ENCODE measurements around the gene CCT2. TPM values are rescaled to one million over a fixed set of nuclear protein-coding genes. Genes with fewer than 3 reads are reported as not detected.
A peak's percentile ranks its signal among the peaks of the same experiment; 100 is the strongest.

The CCT2 gene
- 529 and 582 TPM in 2 replicates for polyA plus RNA-seq (2014; cell fraction: cytosol; rRNA removed)
- 377 and 428 TPM in 2 replicates for polyA plus RNA-seq (2014; cell fraction: nucleus; rRNA removed)

- DNase-seq (ENCODE audit: low spot score) = peak; percentile 96
Observed at GRCh38 chr12:69585189-69586062, at the start of gene CCT2. Gene CCT2, plus strand, starts transcription at chr12:69585459. Its CDS starts 63 bp downstream, at chr12:69585522.

DNA sequence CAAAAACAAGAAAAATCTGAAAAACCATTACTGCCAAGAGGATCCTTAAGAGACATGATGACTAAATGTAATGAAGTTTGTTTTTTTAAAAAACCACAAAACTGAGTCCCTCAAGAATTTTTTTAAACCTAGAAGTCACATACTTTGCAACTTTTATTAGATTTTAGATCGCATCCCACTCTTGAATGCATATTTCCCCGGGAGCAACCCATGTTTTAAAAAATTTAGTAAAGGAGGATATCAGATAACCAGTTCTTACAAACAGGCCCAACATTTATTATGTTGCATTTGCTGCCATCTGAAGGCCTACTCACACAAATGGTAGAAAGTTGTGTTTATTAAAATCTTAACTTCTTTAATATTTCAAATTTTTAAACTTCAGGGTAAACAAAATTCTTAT, 44.3 kb upstream of the CCT2 start:
- DNase-seq (ENCODE audit: low spot score) = no peak

GRCh38 chr12:69544087-69544486, 41.2 kb upstream of the CCT2 start:
- no peak for DNase-seq (ENCODE audit: low spot score)

- DNase-seq (ENCODE audit: low spot score) = no peak
Observed at GRCh38 chr12:69545081-69545480, 40.2 kb upstream of the CCT2 start.

- DNase-seq (ENCODE audit: low spot score) = no peak
Observed at GRCh38 chr12:69546693-69547438, 38.4 kb upstream of the CCT2 start.

GRCh38 chr12:69548687-69549086, 36.6 kb upstream of the CCT2 start:
- no peak for DNase-seq (ENCODE audit: low spot score)

DNA sequence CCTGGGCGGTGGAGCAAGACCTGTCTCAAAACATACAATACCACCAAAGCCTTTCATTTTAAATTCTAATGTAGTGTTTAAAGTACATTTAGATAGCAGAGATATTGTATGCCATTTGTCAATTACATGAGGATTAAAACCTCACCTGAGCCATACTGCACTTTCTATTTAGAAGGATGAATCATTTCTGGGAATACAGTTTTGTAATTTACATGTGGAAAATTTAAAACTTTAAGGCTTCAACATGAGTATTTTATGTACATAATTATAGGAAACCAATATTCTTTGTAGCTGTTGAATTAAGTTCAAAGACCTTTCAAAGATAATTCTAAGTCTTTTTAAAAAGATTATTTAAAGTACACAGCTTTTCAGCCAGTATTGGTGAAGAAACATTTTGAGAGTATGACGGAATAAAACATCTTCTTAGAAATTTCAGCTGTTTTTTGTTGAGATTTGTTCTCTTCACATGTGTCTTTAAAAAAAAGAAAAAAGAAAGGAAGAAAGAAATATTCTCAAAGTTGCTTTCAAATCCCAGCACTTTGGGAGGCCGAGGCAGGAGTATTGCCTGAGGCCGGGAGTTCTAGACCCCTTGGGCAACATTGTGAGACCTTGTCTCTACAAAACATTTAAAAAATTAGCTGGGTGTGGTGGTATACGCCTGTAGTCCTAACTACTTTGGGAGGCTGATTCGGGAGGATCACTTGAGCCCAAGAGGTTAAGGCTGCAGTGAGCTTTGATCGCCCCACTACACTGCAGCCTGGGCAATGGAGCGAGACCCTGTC, 34.5 kb upstream of the CCT2 start:
- DNase-seq (ENCODE audit: low spot score) = no peak

DNA sequence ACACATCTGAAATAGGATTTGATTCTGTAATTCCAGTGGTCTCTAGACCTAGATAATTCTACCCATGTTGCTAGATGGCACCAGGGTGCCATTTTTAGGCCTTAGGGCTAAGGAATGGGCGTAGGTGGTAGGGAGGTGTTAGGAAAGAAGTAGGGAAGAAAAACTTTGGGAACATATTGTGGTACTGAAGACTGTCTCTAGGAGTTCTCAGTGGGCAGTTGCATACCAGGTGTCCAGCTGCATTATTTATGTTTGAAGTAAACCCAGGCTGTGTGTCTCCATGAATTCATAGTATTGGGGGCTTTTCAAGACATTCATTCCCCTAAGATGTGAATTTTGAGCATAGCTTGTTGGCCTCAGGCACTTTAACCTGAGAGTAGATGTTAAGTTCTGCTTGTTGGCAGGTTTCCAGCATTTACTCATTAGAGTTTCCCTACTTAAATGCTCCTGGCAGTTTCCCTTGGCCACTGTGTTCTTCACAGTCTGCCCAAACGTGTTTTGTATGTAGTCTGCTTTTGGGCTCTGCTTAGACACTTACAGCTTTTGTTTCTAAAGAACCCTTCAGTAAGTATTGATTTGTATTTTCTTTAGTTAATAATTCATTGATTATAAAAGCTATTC, 31.5 kb upstream of the CCT2 start:
- DNase-seq (ENCODE audit: low spot score) = peak; percentile 14

DNA sequence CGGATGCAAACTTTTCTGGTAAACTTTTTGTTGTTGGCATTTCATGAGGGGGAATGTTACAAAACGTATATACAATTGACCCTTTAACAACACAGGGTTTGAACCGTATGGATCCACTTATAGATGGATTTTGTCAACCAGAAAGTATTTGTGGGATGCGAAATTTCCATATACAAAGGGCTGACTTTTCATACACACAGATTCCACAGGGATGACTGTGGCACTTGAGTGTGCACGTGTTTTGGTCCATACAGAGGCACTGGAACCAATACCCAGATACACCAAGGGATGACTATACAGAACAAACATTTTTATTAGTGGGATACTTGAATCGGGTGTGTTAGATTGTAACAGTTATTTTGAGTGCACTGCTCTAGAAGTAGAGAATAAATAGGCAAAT, 29.8 kb upstream of the CCT2 start:
- DNase-seq (ENCODE audit: low spot score) = no peak

DNA sequence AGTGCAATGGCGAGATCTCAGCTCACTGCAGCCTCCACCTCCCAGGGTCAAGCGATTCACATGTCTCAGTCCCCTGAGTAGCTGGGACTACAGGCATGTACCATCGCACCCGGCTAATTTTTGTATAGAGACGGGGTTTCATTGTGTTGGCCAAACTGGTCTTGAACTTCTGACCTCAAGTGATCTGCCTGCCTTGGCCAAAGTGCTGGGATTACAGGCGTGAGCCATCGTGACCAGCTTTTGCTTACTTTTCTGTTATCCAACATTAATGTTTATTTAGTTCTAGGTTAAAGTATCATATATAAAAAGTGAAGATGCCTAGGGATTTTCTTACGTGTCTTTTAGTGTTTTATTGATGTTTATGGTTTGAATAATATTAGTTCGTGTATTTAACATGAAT, 28.9 kb upstream of the CCT2 start:
- DNase-seq (ENCODE audit: low spot score) = no peak

DNA sequence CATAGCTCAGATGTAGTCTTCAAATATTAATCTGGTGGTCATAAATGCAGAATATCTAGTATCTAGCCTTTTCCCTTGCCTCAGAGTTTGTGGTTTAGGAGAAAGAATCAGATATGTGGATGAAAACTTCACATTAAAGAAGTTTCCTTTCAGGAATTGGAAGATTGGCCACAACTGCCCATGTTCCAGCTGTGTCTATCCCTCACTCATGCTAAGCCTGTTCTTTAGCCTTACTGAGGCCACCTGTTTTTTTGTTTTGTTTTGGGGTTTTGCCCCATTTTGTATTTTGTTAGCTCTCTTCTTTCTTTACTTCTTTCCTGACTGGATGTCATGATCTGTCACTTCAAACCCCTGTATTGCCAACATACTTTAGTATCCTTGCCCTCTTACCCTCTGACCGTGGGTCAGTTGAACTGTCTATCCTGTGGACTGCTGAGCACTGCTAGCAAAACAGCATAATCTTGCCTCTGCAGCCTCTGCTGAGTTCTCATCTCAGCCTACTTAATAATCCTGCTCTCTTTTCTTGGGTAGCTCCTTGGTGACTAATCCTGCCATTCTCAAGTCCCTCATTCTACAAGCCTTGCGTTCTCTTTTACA, 22.0 kb upstream of the CCT2 start:
- no peak for DNase-seq (ENCODE audit: low spot score)

DNA sequence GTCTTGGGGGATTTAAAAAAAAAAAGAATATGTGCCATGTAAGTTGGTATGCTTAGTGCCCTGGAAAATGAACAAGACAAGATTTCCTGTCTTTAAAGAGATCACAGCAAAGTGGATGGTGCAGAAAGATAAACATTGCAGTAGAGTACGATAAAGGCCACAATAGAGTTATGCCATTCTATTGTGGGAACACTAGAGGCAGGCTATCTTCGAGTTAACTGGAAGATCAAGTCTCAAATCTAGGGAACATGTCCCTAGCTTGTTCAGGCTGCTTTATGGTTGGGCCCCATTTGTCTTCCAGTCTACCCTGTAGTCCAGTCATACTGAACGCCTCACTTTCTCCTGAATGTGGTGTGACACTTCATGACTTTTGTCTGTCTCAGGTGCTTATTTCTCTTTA, 18.7 kb upstream of the CCT2 start:
- DNase-seq (ENCODE audit: low spot score) = no peak

DNA sequence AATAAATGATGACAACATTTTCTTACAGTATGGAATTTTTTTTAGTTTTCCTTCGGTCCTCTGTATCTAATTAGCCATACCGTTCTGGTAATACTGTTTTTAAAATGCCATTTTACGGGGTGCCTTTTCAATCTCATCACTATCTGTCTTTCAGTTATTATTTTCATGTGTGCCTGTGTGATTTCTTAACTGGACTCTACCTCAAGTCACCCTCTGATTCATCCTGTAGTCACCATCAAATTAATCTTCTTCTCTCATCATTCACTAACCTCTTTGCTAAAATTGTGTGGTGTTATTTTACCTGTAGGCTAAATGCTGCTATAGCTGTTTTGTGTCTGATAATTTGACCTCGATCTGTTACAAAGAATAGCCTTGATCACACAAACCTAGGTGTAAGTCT, 16.0 kb upstream of the CCT2 start:
- DNase-seq (ENCODE audit: low spot score) = no peak

DNA sequence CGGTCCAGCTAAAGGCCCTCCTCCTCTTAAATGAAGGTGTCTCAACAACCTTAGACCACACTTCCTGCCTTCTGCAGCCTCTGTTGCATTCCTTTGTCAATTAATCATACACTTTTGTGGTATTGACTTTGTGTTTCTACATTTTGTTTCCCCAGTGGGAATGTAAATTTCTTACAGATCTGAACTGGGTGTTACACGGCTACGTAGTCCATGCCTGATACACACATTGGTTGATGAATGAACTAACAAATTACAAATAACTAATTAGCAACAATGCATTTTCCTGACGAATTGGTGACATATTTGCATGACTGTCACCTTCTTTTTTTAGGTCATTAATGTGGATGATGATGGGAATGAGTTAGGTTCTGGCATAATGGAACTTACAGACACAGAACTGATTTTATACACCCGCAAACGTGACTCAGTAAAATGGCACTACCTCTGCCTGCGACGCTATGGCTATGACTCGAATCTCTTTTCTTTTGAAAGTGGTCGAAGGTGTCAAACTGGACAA, 15.2 kb upstream of the CCT2 start:
- no peak for DNase-seq (ENCODE audit: low spot score)

GRCh38 chr12:69570545-69571399, 14.5 kb upstream of the CCT2 start:
- peak; percentile 70 for DNase-seq (ENCODE audit: low spot score)

DNA sequence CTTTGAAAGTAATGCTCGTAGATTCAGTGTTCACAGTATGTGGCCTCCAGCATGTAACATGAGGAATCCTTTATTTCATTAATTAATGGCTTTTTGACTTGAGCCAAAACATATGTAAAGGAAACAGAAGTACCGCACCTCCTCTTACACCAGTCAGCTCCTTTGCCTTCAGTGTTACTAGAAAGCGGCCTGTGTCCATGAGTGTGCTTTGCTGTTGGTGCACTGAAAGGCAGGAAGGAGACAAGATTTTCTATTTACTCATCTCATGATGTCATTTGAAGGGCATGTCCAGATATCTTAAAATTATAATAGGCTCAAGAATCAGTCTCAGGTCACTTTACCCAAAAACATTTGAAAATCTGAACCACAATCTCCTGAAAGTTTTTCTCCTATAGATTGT, 9.9 kb upstream of the CCT2 start:
- no peak for DNase-seq (ENCODE audit: low spot score)

GRCh38 chr12:69578283-69578682, 7.0 kb upstream of the CCT2 start:
- DNase-seq (ENCODE audit: low spot score) = no peak

GRCh38 chr12:69579029-69579428, 6.2 kb upstream of the CCT2 start:
- no peak for DNase-seq (ENCODE audit: low spot score)

GRCh38 chr12:69580074-69580473, 5.2 kb upstream of the CCT2 start:
- no peak for DNase-seq (ENCODE audit: low spot score)

DNA sequence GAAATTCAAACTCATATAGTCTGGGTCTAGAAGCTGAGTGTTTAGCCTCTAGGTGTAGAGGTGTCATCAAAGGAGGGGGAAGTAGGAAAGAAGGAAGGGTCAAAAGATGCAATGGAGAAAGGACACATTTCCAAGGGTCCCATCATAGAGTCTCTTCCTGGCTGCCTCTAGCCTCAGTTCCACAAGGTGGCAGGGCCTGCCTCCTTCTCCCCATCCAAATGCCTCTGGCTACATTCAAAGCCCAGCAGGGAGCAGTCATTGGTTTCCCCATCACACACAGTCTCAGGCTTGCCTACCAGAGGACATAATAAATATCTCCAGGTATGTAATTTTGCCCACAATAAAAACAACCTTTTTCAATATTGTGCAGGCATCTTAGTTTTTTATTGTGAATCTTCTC, 2.1 kb upstream of the CCT2 start:
- no peak for DNase-seq (ENCODE audit: low spot score)

Measured in SK-N-DZ (cell line).